Right atrium auricular region (tissue), 2 donors: ENCODE data around the gene CLPTM1. TPM values are rescaled to one million over a fixed set of nuclear protein-coding genes. Genes with fewer than 3 reads are reported as not detected.
"Not testable (repeated sequence)": the region's sequence is repeated elsewhere in the genome, so short reads cannot be mapped to it uniquely, and the experiment has no call there.

ENCODE experiments used
- DNase-seq: peaks from one replicate; pipeline ENCODE4 v3.0.0-alpha.2; 2019; ENCODE audit warnings: low spot score
- H3K27ac ChIP-seq, 2 donors: fragments of 200-600 bp; sonication (generic); 1 replicate in 1 of 2; 2 replicates in 1 of 2; pipeline ENCODE4 v1.5.1; 2016 to 2019
- H3K27me3 ChIP-seq, 2 donors: fragments of 200-600 bp; sonication (generic); one replicate each; pipeline versions ENCODE4 v1.5.1 to v1.6.0; 2017 to 2019
- H3K36me3 ChIP-seq: fragments of 200-600 bp; sonication (generic); one replicate; pipeline ENCODE4 v1.5.1; 2016
- H3K4me1 ChIP-seq, 2 donors: fragments of 200-600 bp; sonication (generic); one replicate each; pipeline versions ENCODE4 v1.5.1 to v1.6.0; 2017 to 2019
- H3K4me3 ChIP-seq, 2 donors: fragments of 200-600 bp; sonication (generic); 1 replicate in 1 of 2; 2 replicates in 1 of 2; pipeline ENCODE4 v1.5.1; 2017 to 2019; ENCODE audit warnings: mild to moderate bottlenecking in 1 of 2, moderate library complexity in 1 of 2
- H3K9me3 ChIP-seq, 2 donors: fragments of 200-600 bp; sonication (generic); one replicate each; pipeline ENCODE4 v1.5.1; 2019
- CTCF ChIP-seq, 2 donors: fragments of 200-600 bp; sonication (generic); IDR thresholded peaks; one replicate each; pipeline ENCODE4 v1.5.1; 2019; ENCODE audit warnings: antibody characterized with exemption in 2 of 2
- total RNA-seq, 2 donors: library from RNA; depleted of rRNA; stranded (reverse); fragments of >200 nt; gene quantifications; one replicate each; pipeline ENCODE4 v1.1.0, GENCODE V29; 2016

Gene CLPTM1
- total RNA-seq, 2 donors from 2014 or later, result 75.9 to 83.5 TPM

DNA sequence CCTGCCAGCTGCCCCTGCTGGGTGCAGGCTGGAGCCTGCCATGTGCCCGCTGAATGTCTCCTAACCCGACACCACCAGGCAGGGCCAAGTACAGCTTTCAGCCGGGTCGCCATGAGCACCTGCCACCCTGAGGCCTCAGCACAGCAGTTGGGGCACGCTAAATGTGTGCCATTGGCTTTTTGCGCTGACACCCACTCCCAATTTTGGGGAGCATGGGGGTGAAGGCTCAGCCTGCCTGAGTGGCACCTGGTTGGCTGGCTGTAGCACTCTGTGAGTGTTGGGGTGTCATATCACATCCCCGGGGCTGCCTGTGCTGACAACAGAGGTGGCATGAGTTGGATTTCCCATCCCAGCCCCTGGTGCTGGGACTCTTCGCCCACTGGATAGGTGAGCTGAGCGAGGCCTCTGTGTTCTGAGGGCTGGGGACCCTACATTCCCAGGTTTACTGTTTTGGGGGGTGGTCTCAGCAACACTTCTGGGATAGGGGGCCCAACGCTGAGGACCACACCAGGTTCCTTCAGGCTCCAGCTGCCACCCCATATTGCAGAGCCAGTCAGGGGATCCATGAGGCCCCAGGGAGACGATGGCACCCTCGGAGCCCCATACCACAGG, 38.9 kb downstream of the CLPTM1 start:
- TF ChIP-seq CTCF (IDR thresholded peaks at IDR 0.05), result no peak
- peaks cover 32% of the 10 kb centered on the region for H3K36me3 ChIP-seq
- H3K27ac ChIP-seq, result no peak overlapping the region
- no peak overlapping the region for H3K4me3 ChIP-seq
- H3K4me1 ChIP-seq, result no peaks in the 10 kb centered on the region
- no peaks in the 10 kb centered on the region for H3K9me3 ChIP-seq
- no peaks in the 10 kb centered on the region for H3K27me3 ChIP-seq
- DNase-seq, result no peak

DNA sequence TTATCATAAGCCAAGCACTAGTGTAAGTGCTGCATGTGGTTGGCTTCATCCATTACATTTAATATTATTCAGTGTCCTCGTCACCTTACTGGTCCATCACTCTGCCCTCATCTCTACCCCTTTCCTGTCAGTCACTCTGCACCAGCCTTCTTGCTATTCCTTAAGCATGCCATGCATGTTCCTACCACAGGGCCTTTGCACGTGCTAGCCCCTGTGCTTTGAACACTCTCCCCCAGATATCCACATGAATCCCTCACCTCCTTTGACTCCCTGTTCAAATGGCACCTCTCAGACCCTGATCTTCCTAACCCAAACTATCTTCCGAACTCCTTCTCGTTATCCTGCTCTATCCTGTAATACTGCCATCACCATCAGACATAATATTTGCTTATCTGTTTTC, 42.8 kb downstream of the CLPTM1 start:
- no peak for DNase-seq
- TF ChIP-seq CTCF (IDR thresholded peaks at IDR 0.05), result no peak

DNA sequence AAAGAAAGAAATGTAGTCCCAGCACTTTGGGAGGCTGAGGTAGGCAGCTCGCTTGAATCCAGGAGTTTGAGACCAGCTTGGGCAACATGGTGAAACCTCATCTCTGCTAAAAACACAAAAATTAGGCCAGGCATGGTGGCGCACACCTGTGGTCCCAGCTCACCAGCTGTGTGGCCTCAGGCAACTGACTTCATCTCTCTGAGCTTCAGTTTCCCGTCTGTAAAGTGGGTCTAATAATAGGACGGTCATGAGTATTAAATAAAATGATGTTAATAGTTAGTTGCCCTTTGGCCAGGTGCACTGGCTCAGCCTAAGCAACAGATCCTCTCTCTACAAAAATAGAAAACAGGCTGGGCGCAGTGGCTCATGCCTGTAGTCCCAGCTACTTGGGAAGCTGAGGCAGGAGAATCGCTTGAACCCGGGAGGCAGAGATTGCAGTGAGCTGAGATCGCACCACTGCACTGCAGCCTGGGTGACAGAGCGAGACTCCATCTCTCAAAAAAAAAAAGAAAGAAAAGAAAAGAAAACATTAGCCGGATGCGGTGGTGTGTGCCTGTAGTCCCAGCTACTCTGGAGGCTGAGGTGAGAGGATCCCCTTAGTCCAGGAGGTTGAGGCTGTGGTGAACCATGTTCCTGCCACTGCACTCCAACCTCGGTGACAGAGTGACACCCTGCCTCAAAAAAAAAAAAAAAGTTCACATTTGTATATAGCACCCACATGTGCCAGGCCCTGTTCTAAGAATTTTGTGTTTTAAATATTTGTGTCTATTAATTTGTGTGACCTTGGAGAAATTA, 44.1 kb downstream of the CLPTM1 start:
- H3K9me3 ChIP-seq, H3K4me3 ChIP-seq, H3K36me3 ChIP-seq, H3K27me3 ChIP-seq, H3K27ac ChIP-seq, DNase-seq: not testable (repeated sequence)
- peaks cover 0 to 14% of the 10 kb centered on the region in 2 donors for H3K4me1 ChIP-seq

More for the DNA sequence above, 42.8 kb downstream of the CLPTM1 start:
- Histone ChIP-seq H3K27ac (no peak overlapping the region), H3K9me3 (no peaks in the 10 kb centered on the region), H3K4me3 (no peak overlapping the region), H3K36me3 (peaks cover 1% of the 10 kb centered on the region), H3K27me3 (no peaks in the 10 kb centered on the region), H3K4me1 (peaks cover 0 to 14% of the 10 kb centered on the region in 2 donors)

- Histone ChIP-seq H3K4me1 (peaks cover 0 to 14% of the 10 kb centered on the region in 2 donors), H3K27ac (peak overlapping the region; percentile 65 to 69), H3K4me3 (peak overlapping the region; percentile 72 to 88)
- H3K27me3 ChIP-seq, DNase-seq, H3K36me3 ChIP-seq, H3K9me3 ChIP-seq: not testable (repeated sequence)
These were observed 45.5 kb downstream of the CLPTM1 start for GRCh38 chr19:45000665-45001064.

DNA sequence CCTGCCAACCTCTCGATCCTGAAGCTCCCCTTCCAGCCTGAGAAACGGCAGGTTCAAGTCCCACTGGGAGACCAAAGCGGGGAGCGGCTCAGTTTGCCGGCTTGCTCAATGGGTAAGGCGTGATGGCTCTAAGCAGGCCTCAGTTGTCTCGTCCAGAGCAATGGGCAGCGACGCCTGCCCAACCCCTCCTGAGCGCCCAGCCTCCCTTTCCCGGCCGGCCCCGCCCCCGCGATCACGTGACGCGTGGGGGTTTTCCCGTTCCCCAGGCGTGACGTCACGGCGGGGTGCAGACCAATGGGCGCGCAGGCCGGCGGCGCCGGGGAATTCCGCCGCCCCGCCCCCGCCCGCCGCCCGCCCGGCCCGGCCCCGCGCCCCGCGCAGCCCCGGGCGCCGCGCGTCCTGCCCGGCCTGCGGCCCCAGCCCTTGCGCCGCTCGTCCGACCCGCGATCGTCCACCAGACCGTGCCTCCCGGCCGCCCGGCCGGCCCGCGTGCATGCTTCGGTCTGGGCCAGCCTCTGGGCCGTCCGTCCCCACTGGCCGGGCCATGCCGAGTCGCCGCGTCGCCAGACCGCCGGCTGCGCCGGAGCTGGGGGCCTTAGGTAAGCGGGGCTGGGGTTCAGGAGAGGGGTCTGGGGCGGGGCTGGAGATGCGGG, 46.0 kb downstream of the CLPTM1 start, which contains the start of gene RELB:
Gene RELB, plus strand, starts transcription at position 378 of the 653 bp plus-strand sequence. Its CDS starts 116 bp downstream, at position 494.
- Histone ChIP-seq H3K36me3 (no peaks in the 10 kb centered on the region), H3K4me3 (peak within 1 kb of the TSS; percentile 72 to 88), H3K27me3 (no peaks in the 10 kb centered on the region), H3K4me1 (peaks cover 0 to 14% of the 10 kb centered on the region in 2 donors), H3K9me3 (no peaks in the 10 kb centered on the region), H3K27ac (peak within 1 kb of the TSS; percentile 98 to 99)
- TF ChIP-seq CTCF (IDR thresholded peaks at IDR 0.05), result no peak
- DNase-seq, result peak; percentile 93

DNA sequence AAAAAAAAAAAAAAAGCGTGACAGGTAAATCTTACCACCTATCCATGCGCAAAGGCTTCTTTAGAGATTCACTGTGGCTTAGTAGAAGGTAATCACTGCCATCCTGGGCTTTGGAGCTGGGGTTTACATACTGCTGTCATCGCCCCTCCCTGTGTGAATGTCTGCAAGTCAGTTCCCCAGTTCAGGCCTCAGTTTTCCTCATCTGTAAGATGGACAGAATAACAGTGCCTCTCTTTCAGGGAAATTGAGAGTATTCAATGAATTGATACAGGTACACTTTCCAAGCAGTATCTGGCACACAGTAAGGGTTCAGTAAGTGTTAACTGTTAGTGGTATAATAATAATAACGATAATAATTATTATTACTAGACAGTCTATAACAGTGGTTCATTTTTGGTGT, 48.3 kb downstream of the CLPTM1 start:
- Histone ChIP-seq H3K4me1 (peaks cover 0 to 14% of the 10 kb centered on the region in 2 donors), H3K27ac (no peak overlapping the region), H3K4me3 (no peak overlapping the region), H3K9me3 (no peaks in the 10 kb centered on the region), H3K36me3 (no peaks in the 10 kb centered on the region), H3K27me3 (no peaks in the 10 kb centered on the region)
- DNase-seq, result no peak
- no peak for TF ChIP-seq CTCF (IDR thresholded peaks at IDR 0.05)
